Right forelimb (tissue), 1 donor: ENCODE data around the gene ANO2.

Source experiments
- DNase-seq: peaks from one replicate; pipeline ENCODE4 v3.0.0-alpha.2; 2018

ANO2 gene

DNA sequence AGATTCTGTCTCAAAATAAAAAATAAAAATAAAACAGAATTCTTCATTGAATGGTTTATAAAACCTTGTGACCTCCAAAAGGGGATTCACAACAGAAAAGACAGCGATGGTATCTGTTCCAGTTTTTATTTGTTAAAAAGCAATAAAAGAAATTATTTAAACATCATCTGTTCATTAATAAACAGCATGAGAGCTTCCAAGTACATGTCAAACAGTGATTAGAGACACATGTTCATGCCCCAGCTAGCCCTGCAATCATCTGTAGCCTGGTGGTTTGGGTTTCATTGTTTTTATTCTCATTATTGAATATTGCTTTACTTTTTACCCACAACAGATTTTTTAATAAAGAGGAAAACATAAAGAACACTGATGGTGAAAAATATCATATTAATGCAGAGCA is 173.3 kb downstream of the ANO2 start:
- no peak for DNase-seq

GRCh38 chr12:5770727-5771126 is 174.3 kb downstream of the ANO2 start:
- no peak for DNase-seq

DNA sequence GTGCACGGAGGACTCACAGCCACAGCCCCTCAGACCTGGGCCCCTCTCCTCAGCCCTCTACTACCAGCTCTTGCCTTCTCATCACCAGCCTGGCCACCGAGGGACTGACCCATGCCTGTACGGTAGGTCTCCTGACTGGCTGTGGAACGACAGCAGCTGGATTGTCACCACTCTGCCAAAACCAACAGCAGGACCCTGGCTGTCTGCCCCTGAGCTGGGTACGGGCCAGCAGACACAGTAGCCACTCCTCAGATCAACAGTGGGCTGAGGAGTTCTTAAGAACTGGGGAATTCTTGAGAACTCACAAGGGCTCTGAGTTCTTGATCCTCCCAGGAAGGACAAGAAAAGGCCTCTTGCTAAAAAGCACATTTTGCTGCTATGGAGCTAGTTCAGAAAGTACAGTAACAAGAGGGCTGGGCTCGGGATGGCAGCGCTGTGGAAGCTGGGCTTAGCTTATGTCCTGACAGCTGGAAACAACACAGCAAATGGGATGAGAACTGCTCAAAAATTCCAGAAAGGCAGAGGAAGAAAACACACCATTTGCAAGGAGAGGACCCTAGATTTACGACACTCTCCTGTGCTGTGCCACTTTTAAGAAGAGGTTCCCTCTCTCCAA is 176.4 kb downstream of the ANO2 start:
- DNase-seq: peak; percentile 81

DNA sequence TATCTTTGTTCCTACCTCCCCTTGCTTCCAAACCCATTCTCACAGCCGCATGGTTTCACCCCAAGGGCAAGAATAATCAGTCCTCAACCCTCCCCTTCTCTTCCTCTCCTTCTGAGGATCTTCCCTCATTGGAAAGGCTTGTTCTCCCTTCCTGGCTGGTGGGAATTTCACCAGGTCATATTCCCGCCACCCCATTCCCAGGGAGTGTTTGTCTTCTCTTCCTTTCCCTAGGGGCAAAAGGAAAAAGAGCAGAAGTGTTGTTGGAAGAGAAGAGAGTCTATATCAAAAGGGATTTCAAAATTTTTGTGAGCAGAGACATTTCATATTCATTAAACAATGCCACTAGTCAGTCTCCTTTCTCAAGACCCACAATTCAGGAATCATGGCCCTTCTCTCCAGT is 176.9 kb downstream of the ANO2 start:
- DNase-seq: no peak

- no peak for DNase-seq
These were observed 186.7 kb downstream of the ANO2 start for GRCh38 chr12:5758347-5758746.

DNA sequence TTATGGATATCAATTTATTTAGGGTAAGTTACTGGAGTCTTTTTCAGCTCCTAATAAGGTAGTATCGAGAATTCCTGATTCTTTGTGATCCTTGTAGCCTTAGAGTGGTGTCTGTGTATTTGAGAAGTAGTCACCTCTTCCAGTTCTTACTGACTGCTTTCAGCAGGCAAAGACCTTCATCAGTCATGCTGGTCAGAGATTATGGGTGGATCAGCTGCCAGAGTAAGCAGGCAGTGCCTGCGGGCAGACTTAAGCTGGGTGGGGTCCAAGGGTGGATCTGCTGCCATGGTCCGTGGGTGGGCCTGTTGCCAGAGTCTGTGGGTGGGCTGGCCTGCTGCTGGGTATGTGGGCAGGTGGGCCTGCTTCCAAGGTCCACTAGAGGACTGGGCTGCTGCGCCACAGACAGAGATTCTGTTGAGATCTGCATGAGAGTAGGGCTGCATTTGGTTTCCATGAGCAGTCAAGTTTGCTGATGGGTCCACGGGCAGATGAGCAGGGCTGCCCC is 188.7 kb downstream of the ANO2 start:
- no peak for DNase-seq

GRCh38 chr12:5748027-5748426 is 197.0 kb downstream of the ANO2 start:
- DNase-seq: no peak

DNA sequence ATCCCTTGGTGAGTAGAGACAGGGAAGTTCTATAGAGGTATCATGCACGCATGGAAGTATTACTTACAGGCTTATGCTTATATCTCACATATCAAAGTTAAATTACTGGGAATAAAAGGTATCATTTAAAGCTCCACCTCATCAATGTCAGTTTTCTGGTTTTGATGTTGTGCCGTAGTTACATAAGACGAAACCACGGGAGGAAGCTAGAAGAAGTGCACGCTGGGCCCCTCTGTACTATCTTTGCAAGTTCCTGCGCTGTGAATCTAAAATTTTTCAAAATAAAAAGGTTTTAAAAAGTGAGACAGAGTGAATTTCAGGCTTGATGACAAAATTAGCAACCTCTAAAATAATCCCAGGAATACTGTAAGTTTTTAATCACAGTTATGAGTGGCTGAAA is 198.1 kb downstream of the ANO2 start:
- DNase-seq: no peak

- no peak for DNase-seq
These were observed 198.8 kb downstream of the ANO2 start for GRCh38 chr12:5746036-5746908.

DNA sequence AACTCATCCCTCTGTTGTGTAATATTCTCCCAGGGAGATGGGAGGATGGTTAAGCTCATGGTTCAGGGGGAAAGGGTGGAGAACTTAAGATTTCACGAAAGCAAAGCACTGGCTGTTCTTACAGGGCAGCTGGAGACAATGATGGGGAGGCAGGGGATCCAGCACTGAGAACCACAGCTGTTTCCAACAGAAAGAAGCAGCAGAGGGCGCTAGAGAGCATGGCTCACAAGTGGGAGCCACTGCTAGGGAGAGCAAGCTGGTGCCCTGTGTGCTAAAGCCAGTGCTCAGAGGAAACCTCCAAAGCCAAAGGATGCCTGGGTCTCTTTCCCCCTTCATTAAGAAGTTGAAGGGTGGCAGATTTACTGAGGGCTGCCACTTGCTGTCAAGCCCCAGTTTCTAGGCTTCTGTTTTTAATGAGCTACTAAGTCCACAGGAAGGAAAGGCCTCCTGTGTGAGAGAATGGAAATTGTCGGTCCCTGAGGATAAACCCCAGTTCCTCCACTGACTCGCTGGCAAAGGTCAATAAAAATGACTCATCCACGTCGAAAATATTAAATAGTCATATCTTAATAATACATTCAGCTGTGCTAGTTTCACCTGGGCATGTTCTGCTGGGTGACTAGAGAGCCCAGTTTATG is 199.7 kb downstream of the ANO2 start:
- peak; percentile 75 for DNase-seq

GRCh38 chr12:5742258-5742657 is 202.8 kb downstream of the ANO2 start:
- no peak for DNase-seq

DNA sequence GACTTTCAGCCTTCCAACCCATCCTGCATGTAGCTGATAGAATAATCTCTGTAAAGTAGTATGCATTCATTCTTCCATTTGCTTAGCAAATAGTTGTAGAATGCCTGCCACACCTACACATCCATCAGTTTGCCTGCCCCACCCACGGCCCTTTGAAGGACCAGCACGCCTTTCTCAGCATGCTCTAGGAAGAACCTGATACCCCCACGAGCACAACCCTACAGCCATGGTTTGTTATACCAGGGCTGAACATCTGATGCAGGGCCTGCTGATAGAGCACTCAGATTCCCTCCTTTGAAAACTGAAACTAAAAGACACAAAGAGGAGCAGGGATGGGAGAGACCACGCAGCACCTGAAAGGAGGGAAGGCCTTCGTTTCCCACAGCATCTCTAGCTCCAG is 205.1 kb downstream of the ANO2 start:
- no peak for DNase-seq

DNA sequence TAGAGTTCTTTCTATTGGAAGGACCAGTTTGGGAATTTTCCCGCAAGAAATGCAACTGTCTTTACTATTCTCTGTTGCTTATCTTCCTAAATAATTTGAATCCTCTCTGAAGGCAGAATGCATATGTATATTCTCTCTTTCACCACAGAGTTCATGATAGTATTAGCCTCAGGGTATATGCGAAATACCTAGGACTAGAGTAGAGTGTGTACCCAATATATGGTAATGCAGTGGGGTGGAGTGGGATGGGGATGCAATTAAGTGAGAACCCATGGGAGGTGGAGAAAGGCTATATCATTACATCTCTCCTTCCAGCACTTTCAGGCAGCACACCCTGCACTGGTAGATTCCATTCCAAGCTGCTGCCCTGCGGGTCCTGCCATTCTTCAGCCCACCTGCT is 207.3 kb downstream of the ANO2 start:
- DNase-seq: no peak

DNA sequence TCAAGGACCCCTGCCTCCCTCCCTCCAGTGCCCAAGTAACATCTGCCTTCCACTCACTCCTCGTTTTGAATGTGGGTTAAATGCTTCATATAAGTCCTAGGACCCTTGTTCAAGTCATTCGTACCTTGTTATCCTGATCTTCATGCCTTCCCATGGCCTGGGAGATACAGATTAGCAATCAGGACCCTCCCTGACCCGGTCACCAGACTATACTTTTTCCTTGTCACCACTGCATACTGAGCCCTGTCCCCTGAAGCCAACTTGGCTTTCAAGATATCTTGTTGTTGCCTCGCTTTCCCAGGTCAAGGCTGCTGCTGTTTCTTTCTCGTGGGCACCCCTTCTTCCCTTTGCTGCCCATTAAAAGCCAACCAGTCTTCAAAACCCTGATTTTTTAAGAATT is 208.5 kb downstream of the ANO2 start:
- no peak for DNase-seq

DNA sequence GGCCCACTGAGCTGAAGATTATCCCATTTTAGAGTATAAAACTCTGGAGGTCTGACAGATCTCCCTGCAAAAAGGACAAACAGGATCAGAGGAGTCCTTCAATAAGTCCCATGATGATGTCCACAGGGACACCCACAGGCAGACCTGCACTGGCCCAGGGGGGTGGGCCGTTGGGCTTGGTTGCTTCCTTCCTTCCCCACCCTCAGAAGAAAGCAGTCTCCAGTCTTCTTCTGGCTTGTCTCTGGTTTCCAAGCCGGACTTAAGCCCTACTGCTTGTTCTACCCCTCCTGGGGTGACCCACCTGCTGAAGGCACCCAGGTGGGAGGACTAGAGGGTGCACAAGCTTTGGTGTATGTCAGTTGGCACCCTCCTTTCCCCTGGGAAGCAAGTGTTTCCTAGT is 209.0 kb downstream of the ANO2 start:
- no peak for DNase-seq

DNA sequence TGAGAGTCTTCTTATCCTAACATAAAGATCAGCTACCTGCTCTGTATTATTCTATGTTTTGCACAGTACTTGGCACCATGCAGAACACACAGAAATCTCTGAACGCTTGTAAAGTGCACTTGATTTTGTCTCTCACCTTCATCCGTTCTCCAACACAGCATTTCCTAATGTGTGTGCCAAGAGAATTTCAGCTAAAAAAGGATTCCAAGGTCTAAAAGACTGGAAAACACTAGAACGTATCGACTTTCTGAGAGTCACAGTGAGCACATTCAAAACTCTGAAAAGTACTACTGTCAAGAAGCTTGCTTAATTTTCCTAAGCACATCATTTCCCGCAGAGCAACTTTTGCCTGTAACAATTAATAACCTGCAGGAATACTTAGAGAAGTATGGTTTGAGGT is 211.1 kb downstream of the ANO2 start:
- DNase-seq: no peak

DNA sequence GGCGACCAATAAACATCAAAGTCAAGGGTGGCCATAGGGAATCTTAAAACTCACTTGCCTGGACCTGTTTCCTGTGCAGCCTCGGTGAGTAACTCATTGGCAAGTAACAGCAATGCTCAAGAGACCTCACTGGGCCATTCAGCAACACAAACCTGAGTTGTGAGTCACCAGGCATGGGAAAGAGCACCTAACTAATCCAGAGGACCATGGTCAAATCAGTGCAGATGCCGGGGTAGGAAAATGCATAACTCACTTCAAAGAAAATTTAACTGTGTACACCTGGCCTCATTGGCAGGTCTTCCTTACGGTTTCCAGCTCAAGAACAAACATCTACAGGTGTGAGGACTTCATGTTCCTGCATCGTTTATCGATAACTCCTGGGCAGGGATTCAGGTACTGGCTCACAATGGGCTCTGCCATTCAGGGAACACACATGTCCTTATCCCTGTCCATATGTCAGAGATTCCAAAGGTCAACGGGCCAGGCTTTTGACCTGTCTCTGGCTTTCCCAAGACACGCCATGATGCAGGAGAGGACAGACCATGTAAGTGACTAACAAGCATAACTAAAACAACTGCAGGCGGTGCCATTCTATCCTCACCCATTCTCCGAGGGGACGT is 211.8 kb downstream of the ANO2 start:
- DNase-seq: no peak

DNA sequence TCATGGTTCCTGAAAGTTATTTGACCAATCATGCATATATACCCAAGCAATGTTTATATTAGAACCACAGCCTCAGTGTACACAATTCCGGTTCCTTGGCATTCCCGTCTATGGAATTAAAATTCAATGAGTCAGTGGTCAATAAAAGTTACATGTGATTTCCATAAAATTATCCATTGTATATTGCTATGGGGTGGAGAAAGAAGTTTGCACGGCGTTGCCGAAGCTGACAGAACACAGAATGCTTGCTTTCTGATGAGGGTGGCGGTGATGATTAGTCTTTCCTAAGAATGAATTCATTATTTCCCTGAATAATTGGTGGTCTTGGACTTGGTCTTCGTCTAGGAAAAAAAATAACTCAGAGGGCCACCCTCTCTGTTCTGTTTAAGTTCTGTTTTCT is 214.1 kb downstream of the ANO2 start:
- no peak for DNase-seq

- no peak for DNase-seq
These were observed 221.3 kb downstream of the ANO2 start for GRCh38 chr12:5723711-5724252.

DNA sequence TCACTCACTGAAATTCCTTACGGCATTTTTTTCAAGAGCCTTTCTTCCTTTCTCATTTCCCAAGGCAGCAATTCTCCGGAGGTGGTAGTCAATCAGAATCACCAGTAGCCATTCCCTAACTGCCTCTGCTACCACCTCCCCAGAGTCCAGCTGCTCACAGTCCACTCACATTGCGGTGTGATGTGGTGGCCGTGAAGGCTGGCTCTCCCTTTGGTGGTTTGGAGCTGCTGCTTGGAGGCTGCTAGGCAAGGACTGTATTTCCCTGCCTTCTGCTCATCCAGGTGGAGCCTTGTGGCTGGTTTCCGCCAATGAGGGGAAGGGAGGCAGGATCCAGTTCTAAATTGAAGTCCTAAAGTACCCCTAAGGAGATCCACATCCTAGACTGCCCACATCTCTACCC is 222.0 kb downstream of the ANO2 start:
- DNase-seq: no peak

GRCh38 chr12:5720381-5721005 is 224.6 kb downstream of the ANO2 start:
- DNase-seq: no peak

DNA sequence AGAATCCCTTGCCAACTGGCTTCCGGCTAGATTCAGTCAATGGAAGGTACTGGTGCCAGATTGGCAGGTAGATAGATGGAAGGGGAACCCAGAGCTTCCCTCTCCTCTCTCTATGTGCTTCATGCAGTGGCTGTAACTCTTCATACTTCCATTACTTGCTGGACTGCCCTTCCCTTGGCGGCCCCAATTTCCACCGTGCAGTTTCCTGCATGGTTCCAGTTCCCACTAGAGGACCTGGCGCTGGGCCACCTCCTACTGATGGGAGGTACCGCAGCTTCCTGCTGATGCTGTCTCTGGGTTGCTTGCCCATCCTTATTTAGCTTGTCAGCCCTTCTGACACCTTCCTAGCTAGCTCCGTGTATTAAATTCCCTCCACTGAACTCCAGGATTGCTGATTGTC is 226.4 kb downstream of the ANO2 start:
- DNase-seq: no peak

GRCh38 chr12:5718073-5718472 is 227.0 kb downstream of the ANO2 start:
- no peak for DNase-seq
